OCI-LY1 (cell line): ENCODE results near the gene TRPC4.

Source experiments
- H2AFZ ChIP-seq: fragments of 200-600 bp; sonication (generic), shearing (Covaris generic); 2 replicates; pipeline ENCODE4 v1.6.0; 2014; ENCODE audit warnings: antibody characterized with exemption, mild to moderate bottlenecking, low read length
- H3F3A ChIP-seq: fragments of 200-600 bp; sonication (generic), shearing (Covaris generic); 2 replicates; pipeline ENCODE4 v1.6.0; 2014; ENCODE audit warnings: mild to moderate bottlenecking, antibody characterized with exemption, low read length, moderate library complexity; ENCODE audit not compliant: insufficient read depth
- H3K27ac ChIP-seq: fragments of 200-600 bp; sonication (generic); 2 replicates; pipeline ENCODE4 v1.5.1; 2014; ENCODE audit warnings: low read length, mixed run types, mild to moderate bottlenecking, low read depth; ENCODE audit not compliant: poor library complexity, severe bottlenecking
- H3K27me3 ChIP-seq: fragments of 200-600 bp; sonication (generic); 2 replicates; pipeline ENCODE4 v1.6.0; 2014; ENCODE audit warnings: antibody characterized with exemption, mild to moderate bottlenecking, low read length, moderate library complexity; ENCODE audit not compliant: insufficient read depth
- H3K36me3 ChIP-seq: fragments of 200-600 bp; sonication (generic); 2 replicates; pipeline ENCODE4 v1.6.1; 2014; ENCODE audit warnings: mild to moderate bottlenecking, antibody characterized with exemption, low read length, moderate library complexity, mixed read lengths; ENCODE audit not compliant: insufficient read depth
- H3K4me1 ChIP-seq: fragments of 200-600 bp; sonication (generic); 2 replicates; pipeline ENCODE4 v1.5.1; 2014; ENCODE audit warnings: mild to moderate bottlenecking, low read length, moderate library complexity; ENCODE audit not compliant: insufficient read depth, severe bottlenecking
- H3K4me2 ChIP-seq: fragments of 200-600 bp; sonication (generic), shearing (Covaris generic); 2 replicates; pipeline ENCODE4 v1.6.1; 2014; ENCODE audit warnings: low read length
- H3K4me3 ChIP-seq: fragments of 200-600 bp; sonication (generic); 2 replicates; pipeline ENCODE4 v1.5.1; 2014; ENCODE audit warnings: low read length, low read depth, mild to moderate bottlenecking, mixed read lengths; ENCODE audit not compliant: poor library complexity, severe bottlenecking
- H3K79me2 ChIP-seq: fragments of 200-600 bp; shearing (Covaris generic); 2 replicates; pipeline ENCODE4 v1.6.1; 2016; ENCODE audit warnings: mixed run types, low read length, mixed read lengths; ENCODE audit not compliant: insufficient read depth
- H3K9ac ChIP-seq: fragments of 200-600 bp; sonication (generic), shearing (Covaris generic); 2 replicates; pipeline ENCODE4 v1.6.1; 2014; ENCODE audit warnings: mild to moderate bottlenecking, low read length, mixed read lengths
- H3K9me2 ChIP-seq: fragments of 200-600 bp; sonication (generic), shearing (Covaris generic); 2 replicates; pipeline ENCODE4 v1.6.1; 2014; ENCODE audit warnings: low read depth, mild to moderate bottlenecking, low read length, mixed read lengths
- H3K9me3 ChIP-seq: fragments of 200-600 bp; shearing (Covaris generic); 2 replicates; pipeline ENCODE4 v1.6.1; 2014; ENCODE audit warnings: low read length, mixed read lengths
- H4K20me1 ChIP-seq: fragments of 200-600 bp; sonication (generic), shearing (Covaris generic); 2 replicates; pipeline ENCODE4 v1.6.0; 2016; ENCODE audit warnings: mild to moderate bottlenecking, low read length; ENCODE audit not compliant: insufficient read depth
- CTCF ChIP-seq: fragments of 200-600 bp; sonication (generic), shearing (Covaris generic); IDR thresholded peaks from 2 replicates; pipeline ENCODE4 v1.5.1; 2017; ENCODE audit warnings: mild to moderate bottlenecking, antibody characterized with exemption, low read length, moderate library complexity, mixed read lengths
- EZH2 ChIP-seq: fragments of 200-600 bp; sonication (generic), shearing (Covaris generic); IDR thresholded peaks from 2 replicates; pipeline ENCODE4 v1.8.0; 2017; ENCODE audit warnings: borderline replicate concordance, mixed run types, mild to moderate bottlenecking, antibody characterized with exemption, low read length, moderate library complexity, mixed read lengths

The TRPC4 gene

GRCh38 chr13:37791699-37792098, 77.9 kb downstream of the TRPC4 start:
- TF ChIP-seq EZH2 (no peak), CTCF (no peak)
- H3K27me3 ChIP-seq = no peaks in the 10 kb centered on the region
- H3F3A ChIP-seq = no peaks in the 10 kb centered on the region
- H2AFZ ChIP-seq = no peak overlapping the region
- no peak overlapping the region for H3K4me3 ChIP-seq
- H3K36me3 ChIP-seq = no peaks in the 10 kb centered on the region
- no peaks in the 10 kb centered on the region for H3K4me1 ChIP-seq
- H3K9me2 ChIP-seq = no peaks in the 10 kb centered on the region
- no peak overlapping the region for H3K27ac ChIP-seq
- H3K9ac ChIP-seq = no peak overlapping the region
- H3K4me2 ChIP-seq = no peak overlapping the region
- no peaks in the 10 kb centered on the region for H3K9me3 ChIP-seq
- no peaks in the 10 kb centered on the region for H4K20me1 ChIP-seq
- no peaks in the 10 kb centered on the region for H3K79me2 ChIP-seq

GRCh38 chr13:37788346-37788745, 81.2 kb downstream of the TRPC4 start:
- H3K9me3 ChIP-seq = no peaks in the 10 kb centered on the region
- no peaks in the 10 kb centered on the region for H3F3A ChIP-seq
- H3K4me3 ChIP-seq = no peak overlapping the region
- no peak overlapping the region for H3K4me2 ChIP-seq
- no peaks in the 10 kb centered on the region for H3K27me3 ChIP-seq
- no peaks in the 10 kb centered on the region for H3K4me1 ChIP-seq
- no peak overlapping the region for H2AFZ ChIP-seq
- H3K9me2 ChIP-seq = no peaks in the 10 kb centered on the region
- TF ChIP-seq EZH2 = no peak
- no peak for TF ChIP-seq CTCF
- no peaks in the 10 kb centered on the region for H3K79me2 ChIP-seq
- H3K27ac ChIP-seq = no peak overlapping the region
- H4K20me1 ChIP-seq = no peaks in the 10 kb centered on the region
- no peak overlapping the region for H3K9ac ChIP-seq
- no peaks in the 10 kb centered on the region for H3K36me3 ChIP-seq

GRCh38 chr13:37777676-37778075, 91.9 kb downstream of the TRPC4 start:
- Histone ChIP-seq H3K4me3 (no peak overlapping the region), H3K27ac (no peak overlapping the region), H3K36me3 (no peaks in the 10 kb centered on the region), H3F3A (no peaks in the 10 kb centered on the region), H3K79me2 (no peaks in the 10 kb centered on the region), H4K20me1 (no peaks in the 10 kb centered on the region), H3K4me1 (no peaks in the 10 kb centered on the region), H3K27me3 (no peaks in the 10 kb centered on the region), H2AFZ (no peak overlapping the region), H3K4me2 (no peak overlapping the region), H3K9me2 (no peaks in the 10 kb centered on the region), H3K9me3 (no peaks in the 10 kb centered on the region), H3K9ac (no peak overlapping the region)
- TF ChIP-seq CTCF (no peak), EZH2 (no peak)
